H1 (cell line): ENCODE data around the gene NIPAL4. TPM values are rescaled to one million over a fixed set of nuclear protein-coding genes. Genes with fewer than 3 reads are reported as not detected.

Source experiments
- CTCF ChIA-PET: fragments of 300-600 bp; sonication (Branson Sonifier 250); formaldehyde crosslinking; loops from one replicate; lab custom pipeline; 2021; ENCODE audit not compliant: partially characterized antibody; lab: Charles Lee
- POLR2A ChIA-PET: fragments of 300-600 bp; sonication (Branson Sonifier 250); formaldehyde crosslinking; loops from one replicate; lab custom pipeline; 2021; ENCODE audit warnings: inconsistent platforms; ENCODE audit not compliant: partially characterized antibody; lab: Charles Lee
- DNase-seq, 2 experiments: peaks; one replicate each; pipeline versions ENCODE4 v3.0.0 to v3.0.0-alpha.2; 2010 to 2022; ENCODE audit warnings: low spot score in 2 of 2, low read depth in 1 of 2, mixed read lengths in 1 of 2
- FAIRE-seq: peaks from 2 replicates; lab custom pipeline; 2011; peaks lifted over from hg19 to GRCh38; lab: Jason Lieb, UNC
- H2AFZ ChIP-seq: 2 replicates; pipeline ENCODE4 v1.8.1; 2012; ENCODE audit warnings: low read length, inconsistent platforms
- H2AK5ac ChIP-seq: 2 replicates; pipeline ENCODE4 v1.6.1; 2013; ENCODE audit warnings: low read depth, low read length
- H2BK120ac ChIP-seq: replicated peaks from 2 replicates; pipeline ENCODE3; 2013; ENCODE audit warnings: low read depth, low read length, inconsistent platforms
- H2BK12ac ChIP-seq: 2 replicates; pipeline ENCODE4 v1.6.1; 2013; ENCODE audit warnings: low read depth, low read length
- H2BK15ac ChIP-seq: 2 replicates; pipeline ENCODE4 v1.6.1; 2013; ENCODE audit warnings: low read length
- H2BK20ac ChIP-seq: 2 replicates; pipeline ENCODE4 v1.6.1; 2013; ENCODE audit warnings: low read length
- H2BK5ac ChIP-seq: 2 replicates; pipeline ENCODE4 v1.6.1; 2013; ENCODE audit warnings: low read depth, low read length
- H3K14ac ChIP-seq: 2 replicates; pipeline ENCODE4 v1.6.1; 2013; ENCODE audit warnings: inconsistent platforms; ENCODE audit not compliant: insufficient read length
- H3K18ac ChIP-seq: 2 replicates; pipeline ENCODE4 v1.6.1; 2013; ENCODE audit warnings: low read length; ENCODE audit errors: extremely low read depth
- H3K23ac ChIP-seq: 2 replicates; pipeline ENCODE4 v1.6.1; 2013; ENCODE audit warnings: inconsistent platforms; ENCODE audit not compliant: insufficient read length
- H3K23me2 ChIP-seq: 2 replicates; pipeline ENCODE4 v1.6.1; 2013; ENCODE audit warnings: low read depth, low read length
- H3K27ac ChIP-seq: 2 replicates; pipeline ENCODE4 v1.6.1; 2011; ENCODE audit warnings: low read depth, low read length, inconsistent platforms
- H3K27me3 ChIP-seq, 4 experiments: replicated peaks in 1 of 4; 1 replicate in 1 of 4; 2 replicates in 3 of 4; pipeline versions ENCODE4 v1.6.1 to v1.8.1; 2011 to 2013; ENCODE audit warnings: low read length in 3 of 4, mild to moderate bottlenecking in 3 of 4, inconsistent platforms in 2 of 4, mixed read lengths in 2 of 4, moderate library complexity in 1 of 4; ENCODE audit not compliant: control insufficient read depth in 3 of 4, insufficient read depth in 3 of 4; ENCODE audit errors: extremely low read depth in 1 of 4
- H3K36me3 ChIP-seq, 4 experiments: 2 replicates each; pipeline versions ENCODE4 v1.6.1 to v1.8.1; 2011 to 2013; ENCODE audit warnings: mild to moderate bottlenecking in 4 of 4, low read length in 3 of 4, moderate library complexity in 2 of 4, control low read depth in 1 of 4, inconsistent platforms in 1 of 4; ENCODE audit not compliant: insufficient read depth in 4 of 4, control insufficient read depth in 2 of 4
- H3K4ac ChIP-seq: replicated peaks from 2 replicates; pipeline ENCODE3; 2013; ENCODE audit warnings: low read length, low read depth, mixed read lengths, inconsistent platforms; ENCODE audit not compliant: insufficient read length
- H3K4me1 ChIP-seq, 4 experiments: replicated peaks in 1 of 4; 1 replicate in 1 of 4; 2 replicates in 3 of 4; pipeline versions ENCODE4 v1.6.1 to v1.8.1; 2011 to 2013; ENCODE audit warnings: low read length in 3 of 4, inconsistent platforms in 2 of 4, mixed read lengths in 1 of 4; ENCODE audit not compliant: insufficient read depth in 4 of 4, control insufficient read depth in 3 of 4
- H3K4me2 ChIP-seq, 2 experiments: 2 replicates each; pipeline versions ENCODE4 v1.6.1 to v1.8.1; 2011 to 2013; ENCODE audit warnings: low read depth in 2 of 2, low read length in 2 of 2, control low read depth in 1 of 2, inconsistent platforms in 1 of 2, mild to moderate bottlenecking in 1 of 2; ENCODE audit not compliant: insufficient read depth in 1 of 2
- H3K4me3 ChIP-seq, 4 experiments: fragments of 200-600, 300-600 bp in 1 of 4; sonication (generic), shearing (Covaris generic), sonication (Bioruptor Twin) in 1 of 4; 2 replicates each; pipeline versions ENCODE4 v1.5.1 to v1.8.1; 2011 to 2016; ENCODE audit warnings: low read length in 4 of 4, low read depth in 3 of 4, control low read depth in 2 of 4, inconsistent platforms in 2 of 4, mild to moderate bottlenecking in 2 of 4, mixed read lengths in 1 of 4, moderate library complexity in 1 of 4; ENCODE audit not compliant: insufficient read depth in 2 of 4; ENCODE audit errors: extremely low read depth in 1 of 4
- H3K56ac ChIP-seq: replicated peaks from 2 replicates; pipeline ENCODE3; 2013; ENCODE audit warnings: low read depth, mild to moderate bottlenecking, mixed read lengths, low read length, inconsistent platforms; ENCODE audit not compliant: insufficient read length
- H3K79me1 ChIP-seq: 2 replicates; pipeline ENCODE4 v1.6.1; 2013; ENCODE audit warnings: low read depth, low read length, control low read depth
- H3K79me2 ChIP-seq, 2 experiments: 2 replicates each; pipeline versions ENCODE4 v1.6.1 to v1.8.1; 2012 to 2013; ENCODE audit warnings: low read length in 2 of 2, mild to moderate bottlenecking in 2 of 2, inconsistent platforms in 1 of 2; ENCODE audit not compliant: insufficient read depth in 2 of 2, control insufficient read depth in 1 of 2
- H3K9ac ChIP-seq, 4 experiments: replicated peaks in 1 of 4; 1 replicate in 1 of 4; 2 replicates in 3 of 4; pipeline versions ENCODE4 v1.6.1 to v1.8.1; 2011 to 2013; ENCODE audit warnings: low read depth in 3 of 4, low read length in 3 of 4, control low read depth in 2 of 4, mild to moderate bottlenecking in 2 of 4, moderate library complexity in 2 of 4, inconsistent platforms in 1 of 4; ENCODE audit errors: extremely low read depth in 1 of 4
- H3K9me3 ChIP-seq, 2 experiments: 2 replicates each; pipeline versions ENCODE4 v1.6.1 to v1.8.1; 2012 to 2013; ENCODE audit warnings: mild to moderate bottlenecking in 2 of 2, moderate library complexity in 2 of 2, control low read depth in 1 of 2, inconsistent platforms in 1 of 2, low read depth in 1 of 2, low read length in 1 of 2, mixed read lengths in 1 of 2; ENCODE audit not compliant: insufficient read depth in 2 of 2
- H4K20me1 ChIP-seq, 2 experiments: replicated peaks in 1 of 2; 2 replicates each; pipeline versions ENCODE3 to v1.8.1; 2011 to 2013; ENCODE audit warnings: inconsistent platforms in 2 of 2, low read length in 2 of 2, mild to moderate bottlenecking in 1 of 2; ENCODE audit not compliant: insufficient read depth in 2 of 2, control insufficient read depth in 1 of 2
- H4K5ac ChIP-seq: 2 replicates; pipeline ENCODE4 v1.6.1; 2013; ENCODE audit warnings: low read length, low read depth, mixed read lengths, inconsistent platforms; ENCODE audit not compliant: insufficient read length
- H4K8ac ChIP-seq: 2 replicates; pipeline ENCODE4 v1.8.0; 2013; ENCODE audit warnings: mild to moderate bottlenecking, moderate library complexity, low read length, inconsistent platforms; ENCODE audit not compliant: insufficient read depth; ENCODE audit errors: extremely low read depth
- H4K91ac ChIP-seq: replicated peaks from 2 replicates; pipeline ENCODE3; 2013; ENCODE audit warnings: low read length, mixed read lengths, inconsistent platforms; ENCODE audit not compliant: insufficient read length
- BCL11A ChIP-seq, 2 experiments: IDR thresholded peaks; one replicate each; pipeline ENCODE4 v1.6.1; 2011; ENCODE audit warnings: low read depth in 2 of 2, low read length in 2 of 2, mild to moderate bottlenecking in 2 of 2
- BRCA1 ChIP-seq: IDR thresholded peaks from 2 replicates; pipeline ENCODE4 v1.6.1; 2012; ENCODE audit warnings: low read depth, low read length, improper control_type of control experiment
- CBX5 ChIP-seq: fragments of 300-800, 300-1000 bp; sonication (generic); IDR thresholded peaks from 2 replicates; pipeline ENCODE4 v1.7.1; 2016; ENCODE audit warnings: antibody characterized with exemption, low read length, low read depth
- CREB1 ChIP-seq: IDR thresholded peaks from 2 replicates; pipeline ENCODE4 v1.6.1; 2012; ENCODE audit warnings: inconsistent platforms
- JUND ChIP-seq: IDR thresholded peaks from 2 replicates; pipeline ENCODE4 v1.6.1; 2011; ENCODE audit warnings: mild to moderate bottlenecking, improper control_type of control experiment, low read length
- PHF8 ChIP-seq: fragments of 200-600 bp; sonication (generic); conservative IDR thresholded peaks from 2 replicates; pipeline ENCODE4 v1.7.1; 2012; ENCODE audit warnings: low read depth, mild to moderate bottlenecking, inconsistent platforms, low read length, moderate library complexity
- WGBS, 2 experiments: shearing (Covaris generic) in 1 of 2; methylation state at CpG; one replicate each; pipeline versions ENCODE4 v1.1.6 to v1.1.7; 2013 to 2015; ENCODE audit warnings: low lambda C conversion rate in 2 of 2, mixed read lengths in 2 of 2, inconsistent platforms in 1 of 2, low coverage in 1 of 2, missing lambda C conversion rate in 1 of 2; ENCODE audit not compliant: insufficient replicate concordance in 2 of 2, insufficient coverage in 1 of 2, insufficient read length in 1 of 2; ENCODE audit errors: extremely low coverage in 1 of 2, missing lambda C conversion rate in 1 of 2; 5-methylcytosine and 5-hydroxymethylcytosine counted together
- polyA plus RNA-seq, 7 experiments: library from polyadenylated mRNA; depleted of rRNA in 3 of 7; stranded (reverse) in 5 of 7; unstranded in 2 of 7; fragments of >200 nt in 5 of 7; fragments of 200-250 nt in 2 of 7; gene quantifications; 1 replicate in 5 of 7; 2 replicates in 1 of 7; 4 replicates in 1 of 7; pipeline versions ENCODE4 v1.2.1 to v1.2.3, GENCODE V29; 2011 to 2013; ENCODE audit warnings: missing spikeins in 2 of 7, mixed read lengths in 2 of 7
- total RNA-seq: library from RNA; stranded (reverse); fragmentation: NEBNext Ultra II Directional; extraction: Animal tissue kit (Norgen Biotek cat#: 25700); gene quantifications from 2 replicates; pipeline ENCODE4 v1.2.1, GENCODE V29; 2021

The NIPAL4 gene
- total and polyA plus RNA-seq, 2 of the 8 experiments (the other 6 are each of a cell fraction or from before 2014, with no cell fraction given), result 0.09 to 0.20 TPM

DNA sequence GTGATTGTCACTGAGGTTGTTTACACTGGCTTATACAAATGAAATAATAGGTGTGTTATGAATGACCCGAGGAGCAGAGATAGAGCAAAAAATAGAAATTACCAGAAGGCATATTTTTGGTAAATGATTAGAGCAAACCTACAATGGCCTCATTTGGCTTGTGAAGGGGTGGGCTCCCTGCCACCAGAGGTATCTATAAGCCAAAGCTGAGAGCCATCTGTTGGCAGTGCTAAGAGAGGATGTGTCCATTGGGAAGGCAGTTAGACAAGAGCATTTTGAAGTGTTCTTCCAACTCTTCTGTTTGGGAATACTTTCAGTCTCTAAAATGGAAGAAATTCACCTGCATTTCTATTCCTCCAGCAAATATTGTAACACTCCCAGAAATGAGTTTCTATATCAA lies 10.6 kb downstream of the NIPAL4 start:
- Histone ChIP-seq H3K79me2 (no peaks in the 10 kb centered on the region), H2BK12ac (no peak overlapping the region), H3K14ac (no peak overlapping the region), H3K23me2 (no peaks in the 10 kb centered on the region), H2AFZ (no peak overlapping the region), H3K56ac (no peak overlapping the region), H4K8ac (no peak overlapping the region), H3K4me3 (no peak overlapping the region), H3K4me2 (no peak overlapping the region), H3K27ac (no peak overlapping the region), H2BK120ac (no peak overlapping the region), H2BK20ac (no peak overlapping the region), H4K5ac (no peak overlapping the region), H3K27me3 (no peaks in the 10 kb centered on the region), H3K4me1 (no peaks in the 10 kb centered on the region), H3K18ac (no peak overlapping the region), H3K79me1 (no peaks in the 10 kb centered on the region; the same call in 1 of the 2 replicates), H4K20me1 (peaks cover 0 to 2% of the 10 kb centered on the region in 2 experiments), H3K4ac (no peak overlapping the region), H3K23ac (no peak overlapping the region), H3K36me3 (no peaks in the 10 kb centered on the region), H2BK5ac (no peak overlapping the region), H2AK5ac (no peak overlapping the region), H3K9ac (no peak overlapping the region), H4K91ac (no peak overlapping the region), H2BK15ac (no peak overlapping the region), H3K9me3 (0 out of 4 replicates have a peak, but pooled peaks cover 0 to 2% of the 10 kb centered on the region in 2 experiments)
- 83% methylated on average over 1 of the region's 1 CpG; no CpG with 5 or more reads in 1 of the 2 experiments for WGBS, 2 experiments
- DNase-seq (no peak), FAIRE-seq (no peak)
- TF ChIP-seq PHF8, result no peak
- no peak for TF ChIP-seq CREB1
- no peak for TF ChIP-seq JUND
- no peak for TF ChIP-seq CBX5
- TF ChIP-seq BCL11A (IDR thresholded peaks at IDR 0.05; ENCODE audit: low read depth in 2 of 2, low read length in 2 of 2), result no peak
- TF ChIP-seq BRCA1, result no peak
- POLR2A ChIA-PET, result interaction anchor here (1.6 kb wide), 1 partner anchor 18 kb away, joined by 3 read pairs; no protein-coding TSS in a partner anchor
- CTCF ChIA-PET, result interaction anchor here (0.9 to 8.5 kb wide), 19 partner anchors 10 to 273 kb away, joined by 3 to 112 read pairs (median 8); partner anchors contain the start of genes LSM11 and NIPAL4
